Measurements from ENCODE around the gene WNT7A. TPM values are rescaled to one million over a fixed set of nuclear protein-coding genes. Genes with fewer than 3 reads are reported as not detected.
A peak's percentile ranks its signal among the peaks of the same experiment; 100 is the strongest.

The WNT7A gene
- polyA plus RNA-seq, 1 of the 3 experiments (the other 2 are of a cell fraction) = not detected

DNA sequence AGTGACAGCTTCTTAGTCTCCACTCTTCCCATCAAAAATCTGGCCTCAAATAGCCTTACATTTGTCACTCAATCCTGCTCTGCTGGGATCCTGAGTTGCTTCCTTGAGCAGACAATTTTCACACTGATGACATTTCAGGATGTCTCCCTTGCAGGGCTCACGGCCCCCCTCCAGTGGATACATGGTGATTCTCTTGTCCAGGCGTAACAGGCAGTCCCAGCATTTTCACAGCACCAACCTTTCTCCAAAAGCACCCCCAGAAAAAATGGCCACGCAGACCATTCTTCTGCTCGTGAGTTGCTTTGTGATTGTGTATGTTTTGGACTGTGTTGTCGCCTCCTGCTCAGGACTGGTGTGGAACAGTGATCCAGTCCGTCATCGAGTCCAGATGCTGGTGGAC, 47.4 kb upstream of the WNT7A start:
- H3F3A ChIP-seq (replicated peaks; ENCODE audit: insufficient read depth) = no peaks in the 10 kb centered on the region
- CTCF ChIA-PET = interaction anchor here (0.9 to 1.1 kb wide), 3 partner anchors 29 to 311 kb away, joined by 3 to 4 read pairs (median 3); no protein-coding TSS in a partner anchor
- peak; percentile 39 for DNase-seq
- H3K36me3 ChIP-seq (replicated peaks in 1 of 2; ENCODE audit: control insufficient read depth in 1 of 2, insufficient read depth in 2 of 2, low read length in 1 of 2) = no peaks in the 10 kb centered on the region
- H3K9me2 ChIP-seq = no peaks in the 10 kb centered on the region
- H3K9ac ChIP-seq = no peak overlapping the region
- POLR2A ChIA-PET = no interaction called here
- H3K27me3 ChIP-seq (ENCODE audit: insufficient read depth) = no peaks in the 10 kb centered on the region
- H4K20me1 ChIP-seq (ENCODE audit: insufficient read depth) = no peaks in the 10 kb centered on the region
- no peak for TF ChIP-seq FOSL2 (IDR thresholded peaks at IDR 0.05; ENCODE audit: borderline replicate concordance, low read depth)
- peak; percentile 26 for TF ChIP-seq RAD21 (IDR thresholded peaks at IDR 0.05; ENCODE audit: low read length)
- no peak for TF ChIP-seq RFX5 (IDR thresholded peaks at IDR 0.05; ENCODE audit: low read length)
- TF ChIP-seq SIN3A (IDR thresholded peaks at IDR 0.05; ENCODE audit: borderline replicate concordance, low read depth, low read length) = no peak
- TF ChIP-seq ELF1 (IDR thresholded peaks at IDR 0.05) = no peak
- TF ChIP-seq, protein P1, sequence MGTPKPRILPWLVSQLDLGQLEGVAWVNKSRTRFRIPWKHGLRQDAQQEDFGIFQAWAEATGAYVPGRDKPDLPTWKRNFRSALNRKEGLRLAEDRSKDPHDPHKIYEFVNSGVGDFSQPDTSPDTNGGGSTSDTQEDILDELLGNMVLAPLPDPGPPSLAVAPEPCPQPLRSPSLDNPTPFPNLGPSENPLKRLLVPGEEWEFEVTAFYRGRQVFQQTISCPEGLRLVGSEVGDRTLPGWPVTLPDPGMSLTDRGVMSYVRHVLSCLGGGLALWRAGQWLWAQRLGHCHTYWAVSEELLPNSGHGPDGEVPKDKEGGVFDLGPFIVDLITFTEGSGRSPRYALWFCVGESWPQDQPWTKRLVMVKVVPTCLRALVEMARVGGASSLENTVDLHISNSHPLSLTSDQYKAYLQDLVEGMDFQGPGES (IDR thresholded peaks at IDR 0.05; ENCODE audit: low read depth, low read length) = no peak
- TF ChIP-seq JUND (IDR thresholded peaks at IDR 0.05) = no peak
- H3K4me3 ChIP-seq (ENCODE audit: low read depth in 2 of 2, low read length in 1 of 2) = no peak overlapping the region
- no peaks in the 10 kb centered on the region for H3K4me1 ChIP-seq (ENCODE audit: control insufficient read depth in 1 of 2, insufficient read depth in 2 of 2, low read depth in 1 of 2, low read length in 1 of 2)
- H3K27ac ChIP-seq (ENCODE audit: low read depth in 2 of 2, low read length in 1 of 2) = no peak overlapping the region
- no peaks in the 10 kb centered on the region for H3K79me2 ChIP-seq (ENCODE audit: insufficient read depth)
- H3K9me3 ChIP-seq = no peaks in the 10 kb centered on the region
- H3K4me2 ChIP-seq = no peak overlapping the region
- no peak overlapping the region for H2AFZ ChIP-seq (ENCODE audit: low read depth)
- WGBS (ENCODE audit: low lambda C conversion rate) = 16% methylated on average over 7 of the region's 7 CpGs

DNA sequence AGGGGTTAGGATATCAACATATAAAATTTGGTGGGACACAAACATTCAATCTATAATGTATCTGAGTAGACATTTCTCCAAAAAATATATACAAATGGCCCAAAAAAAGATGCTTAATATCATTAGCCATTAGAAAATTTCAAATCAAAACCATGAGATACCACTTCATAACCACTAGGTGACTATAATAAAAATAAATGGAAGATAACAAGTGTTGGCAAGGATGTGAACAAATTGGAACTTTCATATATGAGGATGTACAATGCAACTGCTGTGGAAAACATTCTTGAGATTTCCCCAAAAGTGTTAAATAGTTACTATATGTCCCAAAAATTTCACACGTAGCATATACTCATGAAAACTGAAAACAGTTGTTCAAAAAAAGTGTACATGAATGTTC, 36.5 kb upstream of the WNT7A start:
- no peak for TF ChIP-seq TEAD4 (IDR thresholded peaks at IDR 0.05; ENCODE audit: borderline replicate concordance, insufficient read depth)
- TF ChIP-seq, protein P2, sequence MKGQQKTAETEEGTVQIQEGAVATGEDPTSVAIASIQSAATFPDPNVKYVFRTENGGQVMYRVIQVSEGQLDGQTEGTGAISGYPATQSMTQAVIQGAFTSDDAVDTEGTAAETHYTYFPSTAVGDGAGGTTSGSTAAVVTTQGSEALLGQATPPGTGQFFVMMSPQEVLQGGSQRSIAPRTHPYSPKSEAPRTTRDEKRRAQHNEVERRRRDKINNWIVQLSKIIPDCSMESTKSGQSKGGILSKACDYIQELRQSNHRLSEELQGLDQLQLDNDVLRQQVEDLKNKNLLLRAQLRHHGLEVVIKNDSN (IDR thresholded peaks at IDR 0.05; ENCODE audit: borderline replicate concordance, low read depth) = no peak
- TF ChIP-seq, protein P1 (IDR thresholded peaks at IDR 0.05; ENCODE audit: low read depth, low read length) = no peak
- TF ChIP-seq FOSL2 (IDR thresholded peaks at IDR 0.05; ENCODE audit: borderline replicate concordance, low read depth) = no peak
- no peak for TF ChIP-seq RCOR1 (IDR thresholded peaks at IDR 0.05; ENCODE audit: low read length)
- TF ChIP-seq, protein P3, sequence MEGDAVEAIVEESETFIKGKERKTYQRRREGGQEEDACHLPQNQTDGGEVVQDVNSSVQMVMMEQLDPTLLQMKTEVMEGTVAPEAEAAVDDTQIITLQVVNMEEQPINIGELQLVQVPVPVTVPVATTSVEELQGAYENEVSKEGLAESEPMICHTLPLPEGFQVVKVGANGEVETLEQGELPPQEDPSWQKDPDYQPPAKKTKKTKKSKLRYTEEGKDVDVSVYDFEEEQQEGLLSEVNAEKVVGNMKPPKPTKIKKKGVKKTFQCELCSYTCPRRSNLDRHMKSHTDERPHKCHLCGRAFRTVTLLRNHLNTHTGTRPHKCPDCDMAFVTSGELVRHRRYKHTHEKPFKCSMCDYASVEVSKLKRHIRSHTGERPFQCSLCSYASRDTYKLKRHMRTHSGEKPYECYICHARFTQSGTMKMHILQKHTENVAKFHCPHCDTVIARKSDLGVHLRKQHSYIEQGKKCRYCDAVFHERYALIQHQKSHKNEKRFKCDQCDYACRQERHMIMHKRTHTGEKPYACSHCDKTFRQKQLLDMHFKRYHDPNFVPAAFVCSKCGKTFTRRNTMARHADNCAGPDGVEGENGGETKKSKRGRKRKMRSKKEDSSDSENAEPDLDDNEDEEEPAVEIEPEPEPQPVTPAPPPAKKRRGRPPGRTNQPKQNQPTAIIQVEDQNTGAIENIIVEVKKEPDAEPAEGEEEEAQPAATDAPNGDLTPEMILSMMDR (IDR thresholded peaks at IDR 0.05) = no peak
- TF ChIP-seq FOXJ3 (CRISPR knock-in tag; IDR thresholded peaks at IDR 0.05) = no peak
- TF ChIP-seq EP300 (IDR thresholded peaks at IDR 0.05; ENCODE audit: borderline replicate concordance in 1 of 2, low read depth in 1 of 2, low read length in 1 of 2) = no peak
- TF ChIP-seq SMC3 (IDR thresholded peaks at IDR 0.05; ENCODE audit: low read depth, low read length) = no peak
- H3F3A ChIP-seq (replicated peaks; ENCODE audit: insufficient read depth) = no peaks in the 10 kb centered on the region
- H3K27ac ChIP-seq (ENCODE audit: low read depth in 2 of 2, low read length in 1 of 2) = no peak overlapping the region
- H3K4me3 ChIP-seq (ENCODE audit: low read depth in 2 of 2, low read length in 1 of 2) = no peak overlapping the region
- H3K9me2 ChIP-seq = no peaks in the 10 kb centered on the region
- no peak overlapping the region for H3K9ac ChIP-seq
- no peak overlapping the region for H2AFZ ChIP-seq (ENCODE audit: low read depth)
- 13% methylated on average over 1 of the region's 1 CpG for WGBS (ENCODE audit: low lambda C conversion rate)
- no peak overlapping the region for H3K4me2 ChIP-seq
- H3K27me3 ChIP-seq (ENCODE audit: insufficient read depth) = no peaks in the 10 kb centered on the region
- H3K9me3 ChIP-seq = peaks cover 4% of the 10 kb centered on the region; the same call in 1 of the 2 replicates
- POLR2A ChIA-PET = no interaction called here
- H3K36me3 ChIP-seq (replicated peaks in 1 of 2; ENCODE audit: control insufficient read depth in 1 of 2, insufficient read depth in 2 of 2, low read length in 1 of 2) = no peaks in the 10 kb centered on the region
- no peaks in the 10 kb centered on the region for H3K4me1 ChIP-seq (ENCODE audit: control insufficient read depth in 1 of 2, insufficient read depth in 2 of 2, low read depth in 1 of 2, low read length in 1 of 2)
- H4K20me1 ChIP-seq (ENCODE audit: insufficient read depth) = no peaks in the 10 kb centered on the region
- CTCF ChIA-PET = no interaction called here
- H3K79me2 ChIP-seq (ENCODE audit: insufficient read depth) = no peaks in the 10 kb centered on the region
- no peak for DNase-seq

Data from SK-N-SH (cell line).